CD4-positive, CD25-positive, alpha-beta regulatory T cell (primary cell): ENCODE data around the gene CLCN1. TPM values are rescaled to one million over a fixed set of nuclear protein-coding genes. Genes with fewer than 3 reads are reported as not detected.
A peak's percentile ranks its signal among the peaks of the same experiment; 100 is the strongest.

Source experiments
- ATAC-seq, 2 donors: fragments of 150-1000 bp; cut with Tn5 transposase; one replicate each; pipeline ENCODE4 v1.10.0; 2021; ENCODE audit warnings: low read depth in 2 of 2, moderate number of reproducible peaks in 2 of 2, moderate library complexity in 1 of 2
- DNase-seq, 3 donors: peaks; one replicate each; pipeline versions ENCODE4 v3.0.0 to v3.0.0-alpha.2; 2012 to 2022; ENCODE audit warnings: mixed read lengths in 1 of 3
- H3K27ac ChIP-seq: one replicate; pipeline ENCODE4 v1.7.0; 2013; ENCODE audit warnings: mild to moderate bottlenecking, low read length; ENCODE audit not compliant: insufficient read depth, poor library complexity, severe bottlenecking
- H3K27me3 ChIP-seq: one replicate; pipeline ENCODE4 v1.7.0; 2013; ENCODE audit warnings: low read length; ENCODE audit not compliant: control insufficient read depth, insufficient read depth
- H3K36me3 ChIP-seq: one replicate; pipeline ENCODE4 v1.7.0; 2013; ENCODE audit warnings: mild to moderate bottlenecking, low read length, moderate library complexity; ENCODE audit not compliant: control insufficient read depth, insufficient read depth
- H3K4me1 ChIP-seq: 2 replicates; pipeline ENCODE4 v1.7.0; 2013; ENCODE audit warnings: mild to moderate bottlenecking, low read length; ENCODE audit not compliant: insufficient read depth, control insufficient read depth, poor library complexity, severe bottlenecking
- H3K4me3 ChIP-seq: one replicate; pipeline ENCODE4 v1.7.0; 2013; ENCODE audit warnings: low read depth, mild to moderate bottlenecking, low read length, moderate library complexity
- H3K9me3 ChIP-seq, 2 experiments: 1 replicate in 1 of 2; 2 replicates in 1 of 2; pipeline ENCODE4 v1.7.0; 2013; ENCODE audit warnings: low read length in 2 of 2, mild to moderate bottlenecking in 1 of 2, moderate library complexity in 1 of 2; ENCODE audit not compliant: control insufficient read depth in 2 of 2
- H3K27ac Mint-ChIP-seq, 3 donors: one replicate each; pipeline ENCODE4 v1.8.0; 2020 to 2022; ENCODE audit warnings: mild to moderate bottlenecking in 3 of 3, mixed read lengths in 3 of 3, moderate library complexity in 2 of 3
- H3K27me3 Mint-ChIP-seq: one replicate; pipeline ENCODE4 v1.8.0; 2022; ENCODE audit warnings: mild to moderate bottlenecking, mixed read lengths
- H3K36me3 Mint-ChIP-seq: one replicate; pipeline ENCODE4 v1.8.0; 2020; ENCODE audit warnings: mixed read lengths
- H3K4me1 Mint-ChIP-seq, 4 donors: one replicate each; pipeline ENCODE4 v1.8.0; 2020 to 2022; ENCODE audit warnings: mixed read lengths in 4 of 4, mild to moderate bottlenecking in 1 of 4
- H3K4me3 Mint-ChIP-seq, 4 donors: one replicate each; pipeline ENCODE4 v1.8.0; 2020 to 2022; ENCODE audit warnings: mild to moderate bottlenecking in 4 of 4, mixed read lengths in 4 of 4, moderate library complexity in 3 of 4
- H3K9me3 Mint-ChIP-seq, 7 donors: one replicate each; pipeline ENCODE4 v1.8.0; 2020 to 2022; ENCODE audit warnings: mixed read lengths in 7 of 7, mild to moderate bottlenecking in 3 of 7, moderate library complexity in 2 of 7
- polyA plus RNA-seq, 4 donors: library from polyadenylated mRNA; unstranded; fragments of 300-500 nt; fragmentation: Illumina TruSeq; gene quantifications; one replicate each; pipeline ENCODE4 v1.2.3, GENCODE V29; 2021
- total RNA-seq: library from RNA; stranded (reverse); gene quantifications from one replicate; pipeline ENCODE4 v1.2.3, GENCODE V29; 2022

Gene CLCN1
- total and polyA plus RNA-seq, 5 donors from 2014 or later, result 0.05 TPM; not detected in 4

DNA sequence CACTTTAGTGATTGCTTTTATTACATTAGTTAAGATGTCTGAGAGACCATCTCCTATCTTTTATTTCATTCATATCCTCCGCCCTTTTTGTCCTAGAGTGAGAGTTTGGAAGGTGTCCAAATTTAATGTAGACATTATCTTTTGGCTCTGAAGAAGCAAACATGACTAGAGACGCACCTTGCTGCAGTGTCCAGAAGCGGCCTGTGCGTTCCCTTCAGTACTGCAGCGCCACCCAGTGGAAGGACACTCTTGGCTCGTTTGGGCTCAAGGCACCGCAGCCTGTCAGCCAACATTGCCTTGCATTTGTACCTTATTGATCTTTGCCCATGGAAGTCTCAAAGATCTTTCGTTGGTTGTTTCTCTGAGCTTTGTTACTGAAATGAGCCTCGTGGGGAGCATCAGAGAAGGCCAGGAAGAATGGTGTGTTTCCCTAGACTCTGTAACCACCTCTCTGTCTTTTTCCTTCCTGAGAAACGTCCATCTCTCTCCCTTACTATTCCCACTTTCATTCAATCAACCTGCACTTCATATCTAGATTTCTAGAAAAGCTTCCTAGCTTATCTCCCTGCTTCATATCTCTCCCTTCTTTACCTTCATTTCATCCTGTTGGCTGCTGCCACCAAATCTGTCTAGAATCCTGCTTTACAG is 10.4 kb upstream of the CLCN1 start:
- Histone ChIP-seq H3K4me3 (no peak overlapping the region), H3K27me3 (no peaks in the 10 kb centered on the region), H3K36me3 (peaks cover 77% of the 10 kb centered on the region), H3K9me3 (no peaks in the 10 kb centered on the region), H3K4me1 (peaks cover 13% of the 10 kb centered on the region), H3K27ac (no peak overlapping the region)
- Mint-ChIP-seq H3K27ac (peak overlapping the region; percentile 42 to 92 (median 44)), H3K4me3 (peak overlapping the region in 1 of 4 donors; percentile 3), H3K27me3 (no peaks in the 10 kb centered on the region), H3K36me3 (peaks cover 68% of the 10 kb centered on the region), H3K4me1 (peaks cover 14 to 43% (median 37%) of the 10 kb centered on the region in 4 donors), H3K9me3 (peaks cover 0 to 3% (median 0%) of the 10 kb centered on the region in 7 donors)
- ATAC-seq (peak; percentile 37 to 70), DNase-seq (peak; percentile 42 to 75 (median 52))

DNA sequence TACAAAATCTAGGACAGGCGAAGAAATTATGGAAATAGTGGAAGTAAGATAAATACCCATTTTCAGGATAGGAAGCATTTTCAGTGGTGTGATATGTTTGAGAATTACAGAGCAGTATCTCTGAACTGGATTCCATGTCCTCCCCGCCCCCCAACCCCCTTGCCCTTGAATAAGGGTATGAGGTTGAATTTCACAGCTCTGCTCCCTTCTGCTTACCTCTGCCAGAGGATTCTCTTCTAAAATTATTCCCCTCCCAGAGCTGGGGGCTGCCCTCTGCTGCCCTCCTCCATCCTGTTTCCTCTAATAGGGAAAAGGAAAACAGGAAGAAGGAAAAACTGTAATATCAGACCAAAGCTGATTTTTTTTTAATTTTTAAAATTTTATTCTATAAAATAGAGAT is 7.3 kb upstream of the CLCN1 start:
- ATAC-seq, result no peak
- peaks cover 24% of the 10 kb centered on the region for H3K4me1 ChIP-seq
- H3K36me3 Mint-ChIP-seq, result peaks cover 45% of the 10 kb centered on the region
- H3K27me3 ChIP-seq, result no peaks in the 10 kb centered on the region
- no peak overlapping the region for H3K27ac ChIP-seq
- H3K36me3 ChIP-seq, result peaks cover 47% of the 10 kb centered on the region
- no peak for DNase-seq
- H3K27ac Mint-ChIP-seq, result peak overlapping the region in 2 of 3 donors; percentile 54 to 81
- no peak overlapping the region for H3K4me3 ChIP-seq
- no peaks in the 10 kb centered on the region for H3K27me3 Mint-ChIP-seq
- H3K9me3 Mint-ChIP-seq, result peaks cover 0 to 3% (median 0%) of the 10 kb centered on the region in 7 donors
- H3K9me3 ChIP-seq, result no peaks in the 10 kb centered on the region
- peaks cover 25 to 57% (median 36%) of the 10 kb centered on the region in 4 donors for H3K4me1 Mint-ChIP-seq
- peak overlapping the region in 1 of 4 donors; percentile 4 for H3K4me3 Mint-ChIP-seq

DNA sequence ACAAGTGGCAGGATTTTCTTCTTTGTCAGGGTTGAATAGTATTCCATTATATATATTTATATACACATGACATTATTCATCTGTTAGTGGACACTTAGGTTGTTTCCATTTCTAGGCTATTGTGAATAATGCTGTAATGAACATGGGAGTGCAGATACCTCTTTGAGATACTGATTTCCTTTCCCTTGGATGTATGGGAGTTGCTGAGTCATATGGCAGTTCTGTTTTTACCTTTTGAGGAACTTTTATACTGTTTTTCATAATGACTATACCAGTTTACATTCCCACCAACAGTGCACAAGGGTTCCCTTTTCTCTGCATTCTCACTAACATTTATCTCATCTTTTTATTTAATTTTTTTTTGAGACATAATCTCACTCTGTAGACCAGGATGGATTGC is 1.8 kb upstream of the CLCN1 start:
- H3K4me1 ChIP-seq, result peaks cover 19% of the 10 kb centered on the region
- H3K27me3 Mint-ChIP-seq, result no peaks in the 10 kb centered on the region
- no peak for ATAC-seq
- no peak overlapping the region for H3K4me3 Mint-ChIP-seq
- H3K9me3 ChIP-seq, result no peaks in the 10 kb centered on the region
- H3K27me3 ChIP-seq, result no peaks in the 10 kb centered on the region
- peaks cover 9 to 41% (median 23%) of the 10 kb centered on the region in 4 donors for H3K4me1 Mint-ChIP-seq
- no peak for DNase-seq
- H3K36me3 ChIP-seq, result no peaks in the 10 kb centered on the region
- H3K27ac ChIP-seq, result no peak overlapping the region
- no peak overlapping the region for H3K4me3 ChIP-seq
- peak overlapping the region in 1 of 3 donors; percentile 10 for H3K27ac Mint-ChIP-seq
- H3K9me3 Mint-ChIP-seq, result peaks cover 0 to 2% (median 0%) of the 10 kb centered on the region in 7 donors
- peaks cover 2% of the 10 kb centered on the region for H3K36me3 Mint-ChIP-seq

DNA sequence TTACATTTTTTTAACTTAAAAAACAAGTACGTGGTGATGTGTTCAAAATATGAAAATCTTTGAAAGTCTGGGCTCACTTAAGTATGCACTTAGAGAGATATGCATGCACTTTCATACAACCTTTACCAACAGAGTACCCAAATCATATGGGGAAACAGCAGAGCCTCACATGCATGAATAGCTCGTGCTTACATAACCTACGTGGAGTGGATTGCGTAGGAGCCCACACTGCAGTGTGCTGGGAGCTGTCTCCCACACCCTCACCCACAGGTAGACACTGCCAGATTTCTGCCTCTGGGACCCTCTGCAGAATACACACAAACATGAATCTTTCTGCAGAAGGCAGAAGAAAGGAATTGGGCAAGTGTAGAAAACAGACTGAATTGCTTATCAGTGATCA is 581 bp downstream of the CLCN1 start:
- Histone ChIP-seq H3K27me3 (no peaks in the 10 kb centered on the region), H3K27ac (no peak overlapping the region), H3K4me1 (peaks cover 1% of the 10 kb centered on the region), H3K9me3 (no peaks in the 10 kb centered on the region), H3K36me3 (no peaks in the 10 kb centered on the region), H3K4me3 (no peak overlapping the region)
- no peak for DNase-seq
- peak overlapping the region in 1 of 3 donors; percentile 49 for H3K27ac Mint-ChIP-seq
- H3K9me3 Mint-ChIP-seq, result no peaks in the 10 kb centered on the region
- H3K36me3 Mint-ChIP-seq, result no peaks in the 10 kb centered on the region
- ATAC-seq, result no peak
- no peak overlapping the region for H3K4me3 Mint-ChIP-seq
- no peaks in the 10 kb centered on the region for H3K27me3 Mint-ChIP-seq
- H3K4me1 Mint-ChIP-seq, result peaks cover 0 to 27% (median 6%) of the 10 kb centered on the region in 4 donors

DNA sequence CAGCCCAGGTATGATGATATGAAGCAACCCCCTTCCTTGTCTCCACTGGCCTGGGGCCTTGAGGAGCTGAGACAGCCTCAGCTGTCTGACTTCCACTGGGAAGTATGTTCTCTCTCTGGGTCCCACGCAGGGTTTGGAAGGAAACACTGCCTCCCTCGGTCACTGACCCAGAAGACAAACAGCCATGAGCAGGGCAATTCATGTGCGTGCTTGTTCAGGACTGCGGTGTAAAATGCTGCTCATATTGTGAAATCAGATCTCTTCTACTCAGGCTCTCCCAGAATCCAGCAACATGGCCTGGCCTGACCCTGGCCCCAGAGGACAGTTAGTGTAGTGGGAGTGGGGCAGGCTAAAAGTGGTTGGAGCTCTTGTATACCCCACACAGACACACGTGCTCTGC is 2.8 kb downstream of the CLCN1 start:
- no peaks in the 10 kb centered on the region for H3K27me3 ChIP-seq
- H3K4me3 Mint-ChIP-seq, result no peak overlapping the region
- H3K9me3 Mint-ChIP-seq, result no peaks in the 10 kb centered on the region
- no peak for DNase-seq
- no peak for ATAC-seq
- no peaks in the 10 kb centered on the region for H3K4me1 ChIP-seq
- H3K4me1 Mint-ChIP-seq, result peaks cover 0 to 18% (median 5%) of the 10 kb centered on the region in 4 donors
- no peak overlapping the region for H3K4me3 ChIP-seq
- H3K36me3 Mint-ChIP-seq, result no peaks in the 10 kb centered on the region
- peak overlapping the region in 1 of 3 donors; percentile 69 for H3K27ac Mint-ChIP-seq
- no peaks in the 10 kb centered on the region for H3K9me3 ChIP-seq
- H3K36me3 ChIP-seq, result no peaks in the 10 kb centered on the region
- H3K27ac ChIP-seq, result no peak overlapping the region
- no peaks in the 10 kb centered on the region for H3K27me3 Mint-ChIP-seq

DNA sequence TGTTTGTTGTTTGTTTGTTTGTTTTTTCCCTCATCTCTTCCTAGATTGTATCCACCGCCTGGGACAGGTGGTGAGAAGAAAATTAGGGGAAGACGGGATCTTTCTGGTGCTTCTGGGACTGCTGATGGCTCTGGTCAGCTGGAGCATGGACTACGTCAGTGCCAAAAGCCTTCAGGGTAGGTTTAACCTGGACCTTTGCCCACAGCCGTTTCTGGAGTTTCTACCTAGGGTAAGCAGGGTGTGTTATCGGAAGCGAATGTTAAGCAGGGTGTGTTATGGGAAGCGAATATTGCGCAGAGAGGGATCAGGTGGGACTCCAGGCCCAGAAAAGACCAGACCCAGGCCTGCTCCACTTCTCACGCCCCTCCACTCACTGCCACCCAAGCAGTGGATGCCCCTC is 4.7 kb downstream of the CLCN1 start:
- no peak overlapping the region for H3K27ac ChIP-seq
- Mint-ChIP-seq H3K9me3 (no peaks in the 10 kb centered on the region), H3K4me1 (peaks cover 10 to 26% (median 21%) of the 10 kb centered on the region in 4 donors), H3K4me3 (no peak overlapping the region), H3K36me3 (no peaks in the 10 kb centered on the region), H3K27ac (no peak overlapping the region), H3K27me3 (peaks cover 3% of the 10 kb centered on the region)
- H3K4me1 ChIP-seq, result peaks cover 13% of the 10 kb centered on the region
- H3K27me3 ChIP-seq, result no peaks in the 10 kb centered on the region
- no peak for DNase-seq
- no peaks in the 10 kb centered on the region for H3K9me3 ChIP-seq
- ATAC-seq, result no peak
- H3K36me3 ChIP-seq, result no peaks in the 10 kb centered on the region
- no peak overlapping the region for H3K4me3 ChIP-seq

DNA sequence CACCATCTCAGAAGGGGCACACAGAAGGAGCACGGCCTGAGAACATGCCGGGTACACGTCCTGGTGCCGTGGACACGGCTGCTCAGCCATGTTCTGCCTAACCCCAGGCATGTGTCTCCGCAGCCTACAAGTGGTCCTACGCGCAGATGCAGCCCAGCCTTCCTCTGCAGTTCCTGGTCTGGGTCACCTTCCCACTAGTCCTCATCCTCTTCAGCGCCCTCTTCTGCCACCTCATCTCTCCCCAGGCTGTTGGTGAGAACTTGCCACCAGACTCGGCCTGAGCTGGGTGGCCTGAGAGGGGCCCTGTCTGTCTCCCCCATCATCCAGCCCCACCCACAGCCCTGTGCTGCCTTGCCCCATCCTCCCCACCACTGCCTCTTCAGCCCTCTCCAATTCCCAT is 5.3 kb downstream of the CLCN1 start:
- Mint-ChIP-seq H3K9me3 (no peaks in the 10 kb centered on the region), H3K27me3 (peaks cover 6% of the 10 kb centered on the region), H3K27ac (no peak overlapping the region), H3K4me3 (no peak overlapping the region), H3K4me1 (peaks cover 12 to 32% (median 25%) of the 10 kb centered on the region in 4 donors), H3K36me3 (no peaks in the 10 kb centered on the region)
- Histone ChIP-seq H3K27me3 (no peaks in the 10 kb centered on the region), H3K9me3 (no peaks in the 10 kb centered on the region), H3K36me3 (no peaks in the 10 kb centered on the region), H3K4me3 (no peak overlapping the region), H3K4me1 (peaks cover 15% of the 10 kb centered on the region), H3K27ac (no peak overlapping the region)
- ATAC-seq, result no peak
- DNase-seq, result no peak

DNA sequence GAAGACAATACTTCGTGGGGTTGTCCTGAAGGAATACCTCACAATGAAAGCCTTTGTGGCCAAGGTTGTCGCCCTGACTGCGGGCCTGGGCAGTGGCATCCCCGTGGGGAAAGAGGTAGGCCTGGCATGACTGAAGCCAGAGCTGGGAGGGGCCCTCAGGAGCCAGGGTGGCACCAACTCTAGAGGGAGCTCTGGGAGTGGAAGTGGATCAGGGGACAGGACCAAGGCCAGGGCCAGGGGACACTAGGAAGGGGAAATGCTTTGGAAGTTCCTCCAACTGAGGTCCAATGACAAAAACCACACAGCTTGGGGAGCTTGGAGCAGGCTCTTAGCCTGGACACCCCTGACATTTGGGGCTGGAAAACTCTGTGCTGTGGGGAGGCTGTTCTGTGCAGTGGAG is 5.8 kb downstream of the CLCN1 start:
- Histone ChIP-seq H3K4me3 (no peak overlapping the region), H3K9me3 (no peaks in the 10 kb centered on the region), H3K27me3 (no peaks in the 10 kb centered on the region), H3K36me3 (no peaks in the 10 kb centered on the region), H3K4me1 (peaks cover 15% of the 10 kb centered on the region), H3K27ac (no peak overlapping the region)
- Mint-ChIP-seq H3K36me3 (no peaks in the 10 kb centered on the region), H3K9me3 (no peaks in the 10 kb centered on the region), H3K4me3 (no peak overlapping the region), H3K4me1 (peaks cover 12 to 34% (median 25%) of the 10 kb centered on the region in 4 donors), H3K27ac (no peak overlapping the region), H3K27me3 (peaks cover 6% of the 10 kb centered on the region)
- ATAC-seq (no peak), DNase-seq (no peak)
